Dendritic cell treated with granulocyte-macrophage colony-stimulating factor and Interleukin-4, amounts not matched to agents 40 ng/mL and 50 ng/mL, for 4 days (primary cell): ENCODE measurements around the gene COA6.
"Not testable (repeated sequence)": the region's sequence is repeated elsewhere in the genome, so short reads cannot be mapped to it uniquely, and the experiment has no call there.

Source experiments
- H3K27ac Mint-ChIP-seq: one replicate; pipeline ENCODE4 v1.8.0; 2022; ENCODE audit warnings: mild to moderate bottlenecking, mixed read lengths
- H3K27me3 Mint-ChIP-seq: one replicate; pipeline ENCODE4 v1.8.0; 2022; ENCODE audit warnings: mild to moderate bottlenecking, mixed read lengths
- H3K36me3 Mint-ChIP-seq: one replicate; pipeline ENCODE4 v1.8.0; 2022; ENCODE audit warnings: low read depth, mixed read lengths
- H3K4me1 Mint-ChIP-seq: one replicate; pipeline ENCODE4 v1.8.0; 2022; ENCODE audit warnings: low read depth, mixed read lengths
- H3K4me3 Mint-ChIP-seq: one replicate; pipeline ENCODE4 v1.8.0; 2022; ENCODE audit warnings: mild to moderate bottlenecking, moderate library complexity, mixed read lengths
- H3K9me3 Mint-ChIP-seq: one replicate; pipeline ENCODE4 v1.8.0; 2022; ENCODE audit warnings: mixed read lengths
- intact Hi-C: fragments of 100-400 bp; cut with micrococcal nuclease; formaldehyde crosslinking; loops from one replicate; pipeline ENCODE4 v1.15.0; 2022

COA6 gene

DNA sequence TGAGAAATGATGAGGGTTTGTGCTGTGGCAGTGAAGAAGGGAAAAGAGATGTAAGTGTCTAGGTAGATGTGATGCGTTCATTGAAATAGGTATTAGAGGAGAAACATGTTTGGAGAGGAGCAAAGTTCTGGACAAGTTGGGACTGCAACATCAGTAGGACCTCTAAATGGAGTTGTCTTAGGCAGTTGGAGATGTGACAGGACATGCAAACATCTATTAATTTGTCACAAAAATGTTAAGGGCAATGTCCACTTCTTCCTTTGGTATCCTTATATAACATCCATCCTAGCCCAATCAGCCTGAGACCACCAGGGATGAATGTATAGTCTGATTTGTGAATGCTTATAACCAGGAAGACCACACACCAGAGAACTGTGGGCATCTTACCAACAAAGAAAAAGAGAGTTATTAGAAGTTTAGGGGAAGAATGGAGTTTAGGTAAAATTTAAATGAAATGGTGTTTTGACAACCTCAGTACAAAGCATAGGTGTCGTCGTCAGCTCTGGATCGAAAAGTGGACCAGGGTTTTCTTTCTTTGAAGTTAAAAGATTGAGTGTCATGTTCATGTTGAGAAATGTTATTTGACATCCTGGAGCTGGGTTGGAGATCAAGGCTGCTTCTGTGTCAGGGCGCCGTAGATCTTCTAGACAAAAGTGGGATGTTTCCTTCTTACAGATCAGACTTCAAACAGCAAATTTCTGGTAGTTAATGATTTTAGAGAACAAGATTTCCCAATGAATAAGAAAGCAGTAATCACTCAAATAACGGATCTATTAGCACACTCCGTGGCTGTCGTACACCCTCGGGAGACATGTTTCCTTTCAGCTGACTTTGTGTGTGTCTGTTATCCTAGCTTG lies 8.7 kb downstream of the COA6 start:
- H3K27me3 Mint-ChIP-seq, result no peaks in the 10 kb centered on the region
- peaks cover 92% of the 10 kb centered on the region for H3K36me3 Mint-ChIP-seq
- peaks cover 12% of the 10 kb centered on the region for H3K4me1 Mint-ChIP-seq
- no peak overlapping the region for H3K27ac Mint-ChIP-seq
- no peak overlapping the region for H3K4me3 Mint-ChIP-seq
- intact Hi-C loops, result no loop called here
- peaks cover 9% of the 10 kb centered on the region for H3K9me3 Mint-ChIP-seq

DNA sequence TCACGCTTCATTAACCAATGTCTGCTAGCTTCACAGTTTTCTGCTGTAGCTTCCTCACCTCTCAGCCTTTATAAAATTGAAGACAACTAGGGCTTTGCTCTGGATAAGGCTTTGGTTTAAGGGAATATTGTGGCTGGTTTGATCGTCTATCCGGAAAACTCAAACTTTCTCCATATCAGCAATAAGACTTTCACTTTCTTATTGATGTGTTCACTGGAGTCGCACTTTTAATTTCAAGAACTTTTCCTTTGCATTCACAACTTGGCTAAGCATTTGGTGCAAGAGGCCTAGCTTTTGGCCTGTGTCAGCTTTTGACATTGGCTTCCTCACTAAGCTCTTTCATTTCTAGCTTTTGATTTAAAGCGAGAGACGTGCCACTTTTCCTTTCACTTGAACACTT lies 12.9 kb downstream of the COA6 start:
- peaks cover 11% of the 10 kb centered on the region for H3K4me1 Mint-ChIP-seq
- H3K27me3 Mint-ChIP-seq, result no peaks in the 10 kb centered on the region
- no peaks in the 10 kb centered on the region for H3K9me3 Mint-ChIP-seq
- H3K36me3 Mint-ChIP-seq, result peaks cover 57% of the 10 kb centered on the region
- H3K27ac Mint-ChIP-seq, result no peak overlapping the region
- intact Hi-C loops, result no loop called here
- H3K4me3 Mint-ChIP-seq, result no peak overlapping the region

DNA sequence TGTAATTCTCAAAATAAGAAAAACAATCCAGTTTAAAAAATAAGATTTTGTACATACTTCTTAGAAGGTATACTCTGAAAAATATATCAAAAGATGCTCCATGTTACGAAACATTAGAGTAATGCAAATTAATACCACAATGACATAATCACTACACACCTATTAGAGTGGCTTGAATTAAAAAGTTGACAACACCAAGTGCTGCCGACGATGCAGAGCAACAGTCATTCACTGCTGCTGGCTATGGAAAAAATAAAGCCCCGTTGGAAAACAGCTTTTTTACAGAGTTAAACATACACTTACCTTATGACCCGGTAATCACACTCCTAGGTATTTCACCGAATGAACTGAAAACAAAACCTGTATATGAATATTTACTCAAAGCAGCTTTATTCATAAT lies 14.8 kb downstream of the COA6 start:
- intact Hi-C loops, result no loop called here
- Mint-ChIP-seq H3K4me3 (no peak overlapping the region), H3K36me3 (peaks cover 52% of the 10 kb centered on the region), H3K27me3 (no peaks in the 10 kb centered on the region), H3K27ac (no peak overlapping the region), H3K9me3 (no peaks in the 10 kb centered on the region), H3K4me1 (no peaks in the 10 kb centered on the region)

DNA sequence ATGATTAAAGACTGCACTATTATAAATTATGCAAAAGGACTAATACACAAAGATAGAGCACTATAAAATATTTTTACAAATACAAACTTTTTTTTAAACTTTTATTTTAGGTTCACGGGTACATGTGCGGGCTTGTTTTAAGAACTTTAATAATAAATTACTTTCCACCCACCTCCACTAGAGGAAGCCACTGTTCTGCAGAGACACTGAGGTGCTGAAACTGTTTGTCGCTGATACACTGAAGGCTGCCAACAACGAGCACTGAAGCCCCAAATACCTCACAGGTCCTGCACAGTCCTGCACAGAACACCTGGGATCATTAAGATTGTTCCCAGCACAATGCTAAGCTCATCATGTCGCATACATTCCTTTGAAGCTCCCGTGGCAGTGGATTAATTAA lies 19.9 kb downstream of the COA6 start:
- Mint-ChIP-seq H3K27me3 (no peaks in the 10 kb centered on the region), H3K27ac (no peak overlapping the region), H3K9me3 (no peaks in the 10 kb centered on the region), H3K4me3 (no peak overlapping the region), H3K4me1 (peaks cover 22% of the 10 kb centered on the region), H3K36me3 (peaks cover 36% of the 10 kb centered on the region)
- intact Hi-C loops, result no loop called here

DNA sequence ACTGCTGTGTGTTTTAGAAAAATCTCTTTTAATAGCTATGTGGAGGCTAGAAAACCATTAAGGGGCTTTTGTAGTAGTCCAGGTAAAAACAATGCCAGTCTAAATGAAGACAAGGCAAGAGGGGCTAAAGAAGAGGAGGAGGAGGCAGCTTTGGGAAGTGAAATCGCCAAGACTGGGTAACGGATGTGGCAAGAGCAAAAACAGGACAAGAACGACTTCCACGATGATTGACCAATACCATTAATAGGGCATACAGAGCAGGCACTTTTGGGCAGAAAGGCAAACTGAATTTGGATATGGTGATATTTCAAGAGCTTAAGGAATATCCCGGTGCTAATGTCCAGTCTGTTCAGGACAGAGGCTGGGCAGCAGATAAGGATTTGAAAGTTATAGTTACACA lies 22.0 kb downstream of the COA6 start:
- H3K36me3 Mint-ChIP-seq, result peaks cover 36% of the 10 kb centered on the region
- intact Hi-C loops, result no loop called here
- no peak overlapping the region for H3K27ac Mint-ChIP-seq
- no peak overlapping the region for H3K4me3 Mint-ChIP-seq
- no peaks in the 10 kb centered on the region for H3K27me3 Mint-ChIP-seq
- no peaks in the 10 kb centered on the region for H3K9me3 Mint-ChIP-seq
- peaks cover 22% of the 10 kb centered on the region for H3K4me1 Mint-ChIP-seq

DNA sequence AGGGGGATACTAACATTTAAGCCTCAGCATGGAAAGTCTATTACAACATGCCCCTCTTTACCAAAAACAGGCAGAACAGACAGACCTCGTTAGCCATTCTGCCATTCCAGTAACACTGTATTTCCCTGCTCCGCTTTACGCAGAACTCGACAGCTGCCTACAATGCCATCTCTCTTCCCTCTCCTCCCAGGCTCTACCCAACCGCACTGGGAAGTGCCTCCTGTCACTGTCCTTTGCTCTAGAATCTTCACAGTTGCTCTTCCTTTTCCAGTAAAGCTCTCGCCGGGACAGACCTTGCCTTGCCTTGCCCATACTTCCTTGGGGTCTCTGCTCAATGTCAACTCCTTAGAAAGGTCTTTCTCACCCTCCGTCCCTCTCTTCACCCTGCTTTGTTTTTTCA lies 22.8 kb downstream of the COA6 start:
- peaks cover 28% of the 10 kb centered on the region for H3K4me1 Mint-ChIP-seq

DNA sequence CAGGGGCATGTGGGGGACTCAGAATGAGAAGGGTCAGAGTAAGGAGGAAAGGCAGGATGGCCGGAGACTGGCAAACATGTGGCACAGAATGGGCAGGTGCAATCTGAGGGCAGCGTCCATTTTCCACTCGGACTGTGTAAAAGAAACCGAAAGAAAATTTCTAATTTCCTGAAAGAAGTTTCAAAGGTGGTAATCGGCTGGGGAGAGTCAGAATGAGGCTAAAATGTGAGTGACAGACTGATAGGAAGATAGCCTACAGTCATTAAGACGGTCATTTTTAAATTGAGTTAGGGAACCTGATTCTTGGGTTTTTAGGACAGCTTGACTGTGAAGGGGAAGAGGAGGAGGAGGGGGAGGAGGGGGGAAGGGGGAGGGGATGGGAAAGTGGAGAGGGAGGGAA lies 23.6 kb downstream of the COA6 start:
- peaks cover 23% of the 10 kb centered on the region for H3K36me3 Mint-ChIP-seq
- H3K9me3 Mint-ChIP-seq, result no peaks in the 10 kb centered on the region
- peaks cover 30% of the 10 kb centered on the region for H3K4me1 Mint-ChIP-seq
- peak overlapping the region; percentile 61 for H3K27ac Mint-ChIP-seq
- intact Hi-C loops, result no loop called here
- H3K27me3 Mint-ChIP-seq, result no peaks in the 10 kb centered on the region
- H3K4me3 Mint-ChIP-seq, result no peak overlapping the region

More for the DNA sequence above, 22.8 kb downstream of the COA6 start:
- intact Hi-C loops, result no loop called here
- Mint-ChIP-seq H3K27ac (peak overlapping the region; percentile 61), H3K36me3 (peaks cover 31% of the 10 kb centered on the region), H3K4me3 (no peak overlapping the region), H3K27me3 (no peaks in the 10 kb centered on the region), H3K9me3 (no peaks in the 10 kb centered on the region)

DNA sequence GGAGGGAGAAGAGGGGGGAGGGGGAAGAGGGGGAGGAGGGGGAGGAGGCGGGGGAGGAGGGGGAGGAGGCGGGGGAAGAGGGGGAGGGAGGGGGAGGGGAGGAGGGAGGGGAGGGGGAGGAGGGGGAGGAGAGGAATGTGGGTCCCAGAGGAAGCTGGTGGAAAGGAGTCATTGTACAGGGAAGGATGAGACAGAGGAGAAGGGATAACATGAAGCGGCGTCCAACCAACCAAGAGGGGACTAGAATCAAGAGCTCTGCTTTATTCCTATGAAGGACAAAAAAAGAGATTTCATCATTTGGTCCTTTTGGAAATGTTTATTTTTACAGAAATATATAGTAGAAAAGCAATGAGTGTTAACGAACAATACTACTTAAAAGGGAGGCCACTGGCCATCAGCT lies 24.5 kb downstream of the COA6 start:
- Mint-ChIP-seq H3K36me3 (peaks cover 16% of the 10 kb centered on the region), H3K27me3 (no peaks in the 10 kb centered on the region), H3K4me1 (peaks cover 30% of the 10 kb centered on the region), H3K4me3 (no peak overlapping the region), H3K9me3 (no peaks in the 10 kb centered on the region), H3K27ac (no peak overlapping the region)
- intact Hi-C loops, result no loop called here

DNA sequence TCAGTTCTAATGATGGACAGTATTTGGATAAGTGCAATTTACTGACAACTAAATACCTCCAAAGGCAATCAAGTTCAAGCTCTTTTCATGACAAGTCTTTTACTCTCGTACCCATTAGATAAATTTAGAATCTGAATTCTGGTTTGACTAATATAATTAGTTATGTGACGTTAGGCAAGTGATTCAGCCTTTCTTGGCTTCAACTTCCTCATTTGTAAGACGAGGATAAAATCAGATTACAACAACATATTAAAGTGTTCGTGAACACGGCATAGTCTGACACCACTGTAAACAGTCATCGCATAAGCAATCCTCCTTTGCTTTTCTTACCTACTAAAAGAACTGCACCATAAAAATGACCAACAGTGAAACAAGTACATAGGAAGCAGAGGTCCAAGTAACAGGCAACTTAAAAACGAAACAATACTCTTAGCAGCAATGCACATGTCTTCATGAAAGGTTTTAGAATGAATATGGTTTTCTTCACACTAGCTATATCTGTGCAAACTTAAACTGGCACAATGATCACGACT lies 25.7 kb downstream of the COA6 start:
- intact Hi-C loops, result no loop called here
- Mint-ChIP-seq H3K4me1 (peaks cover 30% of the 10 kb centered on the region), H3K9me3 (no peaks in the 10 kb centered on the region), H3K27me3 (no peaks in the 10 kb centered on the region), H3K27ac (peak overlapping the region; percentile 78), H3K36me3 (peaks cover 15% of the 10 kb centered on the region), H3K4me3 (peak overlapping the region; percentile 52)

DNA sequence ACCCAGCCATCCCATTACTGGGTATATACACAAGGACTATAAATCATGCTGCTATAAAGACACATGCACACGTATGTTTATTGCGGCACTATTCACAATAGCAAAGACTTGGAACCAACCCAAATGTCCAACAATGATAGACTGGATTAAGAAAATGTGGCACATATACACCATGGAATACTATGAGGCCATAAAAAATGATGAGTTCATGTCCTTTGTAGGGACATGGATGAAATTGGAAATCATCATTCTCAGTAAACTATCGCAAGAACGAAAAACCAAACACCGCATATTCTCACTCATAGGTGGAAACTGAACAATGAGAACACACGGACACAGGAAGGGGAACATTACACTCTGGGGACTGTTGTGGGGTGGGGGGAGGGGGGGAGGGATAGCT lies 26.3 kb downstream of the COA6 start:
- H3K9me3 Mint-ChIP-seq, H3K4me3 Mint-ChIP-seq, intact Hi-C loops, H3K27me3 Mint-ChIP-seq: not testable (repeated sequence)
- Mint-ChIP-seq H3K4me1 (peaks cover 30% of the 10 kb centered on the region), H3K27ac (peak overlapping the region; percentile 78), H3K36me3 (peaks cover 15% of the 10 kb centered on the region)

DNA sequence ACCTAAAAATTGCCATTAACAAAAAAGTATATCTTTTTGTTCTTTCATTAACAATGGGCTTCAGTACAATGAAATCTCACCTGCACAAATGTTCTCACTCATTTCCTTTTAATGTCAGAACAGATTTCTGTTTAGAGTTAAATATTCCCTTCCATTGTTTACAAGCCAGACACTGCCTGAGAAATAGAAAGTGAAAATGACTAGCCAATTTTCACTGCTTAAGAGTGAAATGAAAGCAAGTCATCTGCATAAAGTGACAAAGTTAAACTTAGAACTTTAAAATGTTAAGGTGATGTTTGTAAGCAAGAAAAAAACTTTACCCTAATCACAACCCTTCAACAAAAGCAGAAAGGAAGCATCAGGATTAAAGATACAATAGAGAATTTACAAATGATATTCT lies 27.5 kb downstream of the COA6 start:
- no peak overlapping the region for H3K4me3 Mint-ChIP-seq
- H3K36me3 Mint-ChIP-seq, result peaks cover 28% of the 10 kb centered on the region
- no peaks in the 10 kb centered on the region for H3K9me3 Mint-ChIP-seq
- intact Hi-C loops, result no loop called here
- no peaks in the 10 kb centered on the region for H3K27me3 Mint-ChIP-seq
- H3K27ac Mint-ChIP-seq, result peak overlapping the region; percentile 2
- H3K4me1 Mint-ChIP-seq, result peaks cover 21% of the 10 kb centered on the region

DNA sequence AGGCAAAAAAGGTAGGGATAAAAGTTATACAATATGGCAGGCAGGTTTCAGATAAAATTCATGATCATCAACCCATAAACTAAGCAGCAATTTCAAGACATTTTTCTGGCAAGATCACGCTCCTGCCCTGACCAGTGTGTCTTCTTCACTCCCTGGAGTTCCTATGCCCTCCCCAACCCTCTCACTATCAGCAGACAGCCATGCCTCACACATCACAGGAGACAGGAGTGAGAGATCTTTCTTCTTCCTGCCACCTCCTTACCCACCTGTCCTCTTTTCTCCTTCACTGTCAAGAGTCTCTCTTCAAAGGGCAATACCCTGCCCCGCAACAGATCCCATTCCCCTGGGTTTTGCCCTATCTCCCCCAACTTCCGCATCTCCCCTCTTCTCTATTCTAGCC lies 28.4 kb downstream of the COA6 start:
- Mint-ChIP-seq H3K36me3 (peaks cover 28% of the 10 kb centered on the region), H3K4me1 (peaks cover 12% of the 10 kb centered on the region), H3K27ac (peak overlapping the region; percentile 2), H3K27me3 (no peaks in the 10 kb centered on the region), H3K9me3 (no peaks in the 10 kb centered on the region), H3K4me3 (no peak overlapping the region)
- intact Hi-C loops, result no loop called here

DNA sequence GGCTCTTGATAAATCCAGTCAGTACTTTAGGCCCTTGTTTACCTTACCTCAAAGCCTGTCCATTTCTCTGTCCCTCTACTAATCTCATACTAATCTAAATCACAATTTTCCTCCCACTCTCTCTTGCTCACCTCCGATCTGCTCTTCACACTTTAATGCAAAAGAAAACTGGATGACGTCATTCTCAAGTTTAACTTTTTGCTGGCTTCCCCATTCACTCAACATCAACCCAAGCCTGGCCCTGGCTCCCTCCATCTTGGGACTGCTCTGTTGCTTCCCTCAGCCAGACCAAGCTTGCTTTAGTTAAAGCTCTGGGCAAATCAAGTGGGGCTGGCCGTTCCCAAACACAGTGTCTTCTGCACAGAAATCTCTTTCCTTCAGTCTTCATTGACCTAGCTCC lies 29.7 kb downstream of the COA6 start:
- intact Hi-C loops, result no loop called here
- H3K9me3 Mint-ChIP-seq, result no peaks in the 10 kb centered on the region
- no peak overlapping the region for H3K27ac Mint-ChIP-seq
- H3K4me3 Mint-ChIP-seq, result no peak overlapping the region
- H3K27me3 Mint-ChIP-seq, result no peaks in the 10 kb centered on the region
- H3K36me3 Mint-ChIP-seq, result peaks cover 25% of the 10 kb centered on the region
- H3K4me1 Mint-ChIP-seq, result peaks cover 7% of the 10 kb centered on the region

DNA sequence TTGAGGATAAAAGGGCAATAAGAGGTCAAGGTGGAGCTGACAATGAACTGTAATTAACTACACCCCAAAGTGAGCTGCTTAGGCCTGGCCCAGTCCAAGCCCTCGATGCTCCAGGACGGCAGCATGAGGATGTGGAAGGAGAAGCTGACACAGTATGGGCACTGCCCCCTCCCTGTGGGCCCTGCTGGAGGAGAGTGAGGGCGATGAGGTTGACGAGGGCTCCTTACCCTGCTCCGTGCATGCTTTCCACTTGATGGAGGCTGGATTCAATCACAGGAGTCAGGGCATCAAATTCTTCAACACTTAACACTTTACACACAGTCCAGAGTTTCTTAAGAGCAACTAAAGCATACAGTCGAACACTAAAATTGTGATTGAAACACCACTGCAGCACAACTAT lies 32.4 kb downstream of the COA6 start:
- Mint-ChIP-seq H3K27ac (no peak overlapping the region), H3K9me3 (no peaks in the 10 kb centered on the region), H3K27me3 (no peaks in the 10 kb centered on the region), H3K36me3 (peaks cover 34% of the 10 kb centered on the region), H3K4me3 (no peak overlapping the region), H3K4me1 (peaks cover 6% of the 10 kb centered on the region)
- intact Hi-C loops, result no loop called here

DNA sequence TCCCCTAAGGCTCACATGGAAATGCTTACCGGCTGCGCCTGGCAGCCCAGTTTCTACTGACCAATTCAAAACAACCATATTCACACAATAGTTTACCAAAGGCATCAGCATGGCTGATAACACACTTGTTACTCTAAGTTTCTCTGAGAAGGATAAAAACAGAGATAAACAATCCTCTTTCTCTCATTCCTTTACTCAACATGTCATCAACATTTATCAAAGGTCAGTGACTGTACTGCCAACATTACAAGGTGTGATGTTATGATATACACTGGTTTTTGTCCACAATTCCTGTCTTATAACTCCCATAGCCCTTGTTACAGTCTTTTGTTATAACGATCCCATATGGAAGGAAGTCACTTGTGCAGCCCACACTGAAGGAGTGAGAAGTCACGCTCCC lies 33.6 kb downstream of the COA6 start:
- peaks cover 35% of the 10 kb centered on the region for H3K36me3 Mint-ChIP-seq
- H3K27me3 Mint-ChIP-seq, result no peaks in the 10 kb centered on the region
- no peaks in the 10 kb centered on the region for H3K4me1 Mint-ChIP-seq
- no peak overlapping the region for H3K27ac Mint-ChIP-seq
- H3K4me3 Mint-ChIP-seq, result no peak overlapping the region
- intact Hi-C loops, result no loop called here
- no peaks in the 10 kb centered on the region for H3K9me3 Mint-ChIP-seq
